K562 (cell line): ENCODE data around the gene STRA6. TPM values are rescaled to one million over a fixed set of nuclear protein-coding genes. Genes with fewer than 3 reads are reported as not detected.
A peak's percentile ranks its signal among the peaks of the same experiment; 100 is the strongest.

Experiments
- ATAC-seq: fragments of 200-7000 bp; cut with Tn5 transposase; 3 replicates; pipeline ENCODE4 v1.9.1; 2020; ENCODE audit warnings: moderate library complexity
- BruUV-seq: library from RNA; stranded (reverse); fragments of 400-500 nt; replicated peaks from 2 replicates; lab custom pipeline; 2021; lab: Mats Ljungman, UMichigan
- CTCF ChIA-PET: fragments of 300-600 bp; formaldehyde crosslinking; extraction: SDS; loops from one replicate; lab custom pipeline; 2021; ENCODE audit warnings: low intra/inter-chr PET ratio; lab: Yijun Ruan, JAX
- POLR2A ChIA-PET: fragments of 300-600, 350-650 bp; sonication (Branson Sonifier 250); formaldehyde crosslinking; extraction: SDS; loops from one replicate; lab custom pipeline; 2021; ENCODE audit warnings: antibody characterized with exemption, inconsistent platforms; lab: Yijun Ruan, JAX
- DNase-seq, 4 experiments: peaks; one replicate each; pipeline versions ENCODE4 v3.0.0 to v3.0.0-alpha.2; 2011 to 2018; ENCODE audit warnings: low spot score in 3 of 4, mixed read lengths in 3 of 4; ENCODE audit errors: extremely low read depth in 1 of 4
- FAIRE-seq: peaks from 2 replicates; lab custom pipeline; 2011; peaks lifted over from hg19 to GRCh38; lab: Jason Lieb, UNC
- H2AFZ ChIP-seq: 2 replicates; pipeline ENCODE4 v1.6.0; 2011; ENCODE audit warnings: low read depth, low read length, control low read depth, inconsistent platforms
- H3K27ac ChIP-seq: fragments of 200-600 bp; 3 replicates; pipeline ENCODE4 v1.8.0; 2011; ENCODE audit warnings: low read depth, mild to moderate bottlenecking, control low read depth, inconsistent platforms, low read length, moderate library complexity, mixed read lengths; ENCODE audit errors: extremely low read depth
- H3K27me3 ChIP-seq, 2 experiments: fragments of 300-600 bp in 1 of 2; 2 replicates in 1 of 2; 3 replicates in 1 of 2; pipeline versions ENCODE4 v1.6.0 to v1.8.0; 2011; ENCODE audit warnings: inconsistent platforms in 2 of 2, low read length in 2 of 2, mild to moderate bottlenecking in 1 of 2, mixed read lengths in 1 of 2, moderate library complexity in 1 of 2; ENCODE audit not compliant: control insufficient read depth in 2 of 2, insufficient read depth in 2 of 2
- H3K36me3 ChIP-seq: fragments of 300-600 bp; 3 replicates; pipeline ENCODE4 v1.8.0; 2011; ENCODE audit warnings: mild to moderate bottlenecking, low read length, inconsistent platforms; ENCODE audit not compliant: control insufficient read depth, insufficient read depth
- H3K4me1 ChIP-seq, 2 experiments: fragments of 200-600 bp in 1 of 2; replicated peaks in 1 of 2; 2 replicates in 1 of 2; 3 replicates in 1 of 2; pipeline versions ENCODE4 v1.5.1 to v1.8.0; 2011; ENCODE audit warnings: inconsistent platforms in 2 of 2, low read length in 2 of 2, mild to moderate bottlenecking in 1 of 2, mixed read lengths in 1 of 2, moderate library complexity in 1 of 2; ENCODE audit not compliant: control insufficient read depth in 2 of 2, insufficient read depth in 2 of 2
- H3K4me2 ChIP-seq: 2 replicates; pipeline ENCODE4 v1.6.1; 2011; ENCODE audit warnings: low read length, control low read depth, inconsistent platforms, mixed read lengths; ENCODE audit not compliant: insufficient read depth
- H3K4me3 ChIP-seq: fragments of 200-600 bp; sonication (generic), shearing (Covaris generic); 2 replicates; pipeline ENCODE4 v1.5.1; 2016; ENCODE audit warnings: control low read depth, inconsistent platforms
- H3K79me2 ChIP-seq: fragments of 200-600 bp; 3 replicates; pipeline ENCODE4 v1.8.0; 2011; ENCODE audit warnings: low read length, inconsistent platforms; ENCODE audit not compliant: control insufficient read depth, insufficient read depth
- H3K9ac ChIP-seq, 2 experiments: 2 replicates each; pipeline versions ENCODE4 v1.6.0 to v1.6.1; 2011; ENCODE audit warnings: low read depth in 2 of 2, low read length in 2 of 2, control low read depth in 1 of 2, inconsistent platforms in 1 of 2, mild to moderate bottlenecking in 1 of 2, mixed read lengths in 1 of 2; ENCODE audit not compliant: insufficient read depth in 1 of 2
- H3K9me1 ChIP-seq: one replicate; pipeline ENCODE4 v1.6.0; 2011; ENCODE audit warnings: inconsistent platforms, mild to moderate bottlenecking, low read length, moderate library complexity; ENCODE audit not compliant: control insufficient read depth, insufficient read depth
- H3K9me3 ChIP-seq: replicated peaks from 2 replicates; pipeline ENCODE4 v1.5.1; 2011; ENCODE audit warnings: low read depth, low read length, inconsistent platforms; ENCODE audit not compliant: control insufficient read depth, insufficient read depth
- H4K20me1 ChIP-seq: replicated peaks from 2 replicates; pipeline ENCODE4 v1.6.1; 2011; ENCODE audit warnings: low read length, inconsistent platforms, mixed read lengths; ENCODE audit not compliant: control insufficient read depth, insufficient read depth
- FIP1L1 ChIP-seq: fragments of 200-400 bp; formaldehyde crosslinking; IDR thresholded peaks from 2 replicates; pipeline ENCODE4 v1.6.1; 2018; ENCODE audit warnings: mild to moderate bottlenecking, low read depth, low read length; ENCODE audit not compliant: poor library complexity, severe bottlenecking
- HBP1 ChIP-seq: fragments of 450-650 bp; formaldehyde crosslinking; IDR thresholded peaks from 2 replicates; pipeline ENCODE4 v1.4.0; 2022; ENCODE audit warnings: missing genetic modification characterization
- KHSRP ChIP-seq: fragments of 450-650 bp; IDR thresholded peaks from 2 replicates; pipeline ENCODE4 v1.6.1; 2017
- MCM5 ChIP-seq: fragments of 450-650 bp; IDR thresholded peaks from 2 replicates; pipeline ENCODE4 v1.6.1; 2016; ENCODE audit warnings: low read depth
- POLR3A ChIP-seq: IDR thresholded peaks from 2 replicates; pipeline ENCODE4 v1.6.1; 2011; ENCODE audit warnings: borderline replicate concordance, mild to moderate bottlenecking, moderate library complexity; ENCODE audit not compliant: insufficient read length, insufficient read depth; ENCODE audit errors: extremely low read depth
- RERE ChIP-seq: sonication (generic); formaldehyde crosslinking; IDR thresholded peaks from 2 replicates; pipeline ENCODE4 v1.8.0; 2023; ENCODE audit warnings: missing genetic modification reagents, mild to moderate bottlenecking, borderline replicate concordance
- SIN3A ChIP-seq, 2 experiments: fragments of 150-350 bp in 1 of 2; IDR thresholded peaks; 2 replicates each; pipeline ENCODE4 v1.6.1; 2011 to 2016; ENCODE audit warnings: borderline replicate concordance in 2 of 2, low read depth in 2 of 2, low read length in 2 of 2, mild to moderate bottlenecking in 2 of 2, moderate library complexity in 2 of 2; ENCODE audit not compliant: control insufficient read depth in 1 of 2
- ZNF174 ChIP-seq: fragments of 250-450 bp; sonication (Bioruptor Pico); IDR thresholded peaks from 2 replicates; pipeline ENCODE4 v1.4.0; 2020; ENCODE audit warnings: mild to moderate bottlenecking
- ZNF280B ChIP-seq: fragments of 250-450 bp; sonication (Bioruptor Pico); IDR thresholded peaks from 2 replicates; pipeline ENCODE4 v1.5.1; 2021; ENCODE audit warnings: mild to moderate bottlenecking
- WGBS: fragments of 100-300 bp; shearing (Covaris generic); methylation state at CpG from one replicate; pipeline ENCODE4 v1.1.6; 2016; ENCODE audit warnings: low coverage, mixed read lengths; ENCODE audit not compliant: insufficient coverage; ENCODE audit errors: missing lambda C conversion rate; 5-methylcytosine and 5-hydroxymethylcytosine counted together
- in situ Hi-C: fragments of 300-500 bp; cut with MboI; formaldehyde crosslinking; loops from 4 replicates; pipeline ENCODE4 v1.15.0; 2018; ENCODE audit warnings: inconsistent platforms, mixed read lengths
- intact Hi-C: fragments of 100-400 bp; cut with micrococcal nuclease; formaldehyde crosslinking; loops from 2 replicates; pipeline ENCODE4 v1.14.2; 2022
- polyA plus RNA-seq, 8 experiments: library from polyadenylated mRNA; depleted of rRNA in 4 of 8; stranded (reverse) in 5 of 8; unstranded in 3 of 8; fragments of >200 nt; fragmentation: Nextera tagmentation in 2 of 8; fragmentation: Illumina TruSeq in 1 of 8; extraction: Ambion mirVana in 2 of 8; extraction: Trizol in 1 of 8; gene quantifications; 2 replicates each; pipeline versions ENCODE4 v1.2.1 to v1.2.3, GENCODE V29; 2011 to 2014; ENCODE audit warnings: inconsistent platforms in 1 of 8, missing spikeins in 1 of 8
- total RNA-seq, 7 experiments: library from RNA; depleted of rRNA in 6 of 7; stranded (reverse); fragments of >200 nt in 6 of 7; fragmentation: Illumina TruSeq in 2 of 7; extraction: Trizol in 2 of 7; gene quantifications; 2 replicates each; pipeline versions ENCODE4 v1.2.1 to v1.2.3, GENCODE V29; 2011 to 2021; ENCODE audit warnings: low replicate concordance in 1 of 7

STRA6 gene
- total and polyA plus RNA-seq, 9 of the 15 experiments (the other 6 are each of a cell fraction or from before 2014, with no cell fraction given): 0.04 to 2.0 (median 0.43) TPM; not detected in 2

GRCh38 chr15:74208901-74209559, 6.4 kb upstream of the STRA6 start (continued):
- no peak for TF ChIP-seq RERE (CRISPR knock-in tag)
- TF ChIP-seq SIN3A (IDR thresholded peaks at IDR 0.05; ENCODE audit: borderline replicate concordance in 2 of 2, control insufficient read depth in 1 of 2, low read depth in 2 of 2, low read length in 2 of 2): no peak
- TF ChIP-seq, all 486 proteins: peak for 2

GRCh38 chr15:74208496-74208895, 5.9 kb upstream of the STRA6 start:
- ATAC-seq: no peak
- WGBS: 10% methylated on average over 6 of the region's 6 CpGs
- in situ Hi-C loops (no loop called here), intact Hi-C loops (no loop called here)
- Histone ChIP-seq H4K20me1 (0 out of 2 replicates have a peak, but pooled peaks cover 12% of the 10 kb centered on the region), H2AFZ (no peak overlapping the region), H3K9me3 (no peaks in the 10 kb centered on the region), H3K27me3 (peaks cover 9 to 62% of the 10 kb centered on the region in 2 experiments; a peak in 4 of 5 replicates), H3K4me2 (no peak overlapping the region), H3K27ac (no peak overlapping the region), H3K9ac (peak overlapping the region in 1 of 2 experiments; percentile 48; a peak in 1 of 4 replicates), H3K9me1 (no peaks in the 10 kb centered on the region), H3K4me1 (peaks cover 3 to 6% of the 10 kb centered on the region in 2 experiments; a peak in 2 of 5 replicates), H3K4me3 (no peak overlapping the region), H3K79me2 (no peaks in the 10 kb centered on the region), H3K36me3 (no peaks in the 10 kb centered on the region)
- no TSS peak for BruUV-seq
- POLR2A ChIA-PET: interaction anchor here (0.6 kb wide), 1 partner anchor 71 kb away, joined by 3 read pairs; no protein-coding TSS in a partner anchor
- no peak for FAIRE-seq
- CTCF ChIA-PET: no interaction called here
- no peak for DNase-seq
- TF ChIP-seq MCM5: no peak
- no peak for TF ChIP-seq ZNF174 (CRISPR knock-in tag)
- TF ChIP-seq KHSRP: no peak
- TF ChIP-seq FIP1L1: no peak
- TF ChIP-seq HBP1 (CRISPR knock-in tag): no peak
- TF ChIP-seq ZNF280B (CRISPR knock-in tag): no peak
- TF ChIP-seq POLR3A: no peak
